ENCODE results near the gene TYROBP.

Gene TYROBP

GRCh38 chr19:35863018-35863417 lies 45.1 kb downstream of the TYROBP start:
- ATAC-seq (ENCODE audit: insufficient read depth, low read depth): no peak
- no peak for DNase-seq
- Histone ChIP-seq H3K9me3 (ENCODE audit: insufficient read depth, low read length, severe bottlenecking) (no peaks in the 10 kb centered on the region), H4K20me1 (ENCODE audit: insufficient read depth, low read length) (no peaks in the 10 kb centered on the region), H2AFZ (ENCODE audit: low read depth, low read length) (no peak overlapping the region), H3K4me2 (ENCODE audit: insufficient read depth, low read length) (no peak overlapping the region), H3K79me2 (ENCODE audit: insufficient read depth, low read length) (no peaks in the 10 kb centered on the region), H3K4me1 (ENCODE audit: insufficient read depth, low read length) (peaks cover 2% of the 10 kb centered on the region), H3K36me3 (ENCODE audit: insufficient read depth, low read length) (no peaks in the 10 kb centered on the region), H3K9ac (ENCODE audit: low read depth, low read length) (no peak overlapping the region), H3K27ac (ENCODE audit: low read length) (no peak overlapping the region), H3K27me3 (ENCODE audit: insufficient read depth, low read length, poor library complexity) (peaks cover 5% of the 10 kb centered on the region), H3K4me3 (ENCODE audit: low read depth in 1 of 2, low read length in 2 of 2) (no peak overlapping the region)
- no peak for TF ChIP-seq EZH2 (IDR thresholded peaks at IDR 0.05; ENCODE audit: borderline replicate concordance, low read depth, low read length, severe bottlenecking)
- TF ChIP-seq, protein P1, sequence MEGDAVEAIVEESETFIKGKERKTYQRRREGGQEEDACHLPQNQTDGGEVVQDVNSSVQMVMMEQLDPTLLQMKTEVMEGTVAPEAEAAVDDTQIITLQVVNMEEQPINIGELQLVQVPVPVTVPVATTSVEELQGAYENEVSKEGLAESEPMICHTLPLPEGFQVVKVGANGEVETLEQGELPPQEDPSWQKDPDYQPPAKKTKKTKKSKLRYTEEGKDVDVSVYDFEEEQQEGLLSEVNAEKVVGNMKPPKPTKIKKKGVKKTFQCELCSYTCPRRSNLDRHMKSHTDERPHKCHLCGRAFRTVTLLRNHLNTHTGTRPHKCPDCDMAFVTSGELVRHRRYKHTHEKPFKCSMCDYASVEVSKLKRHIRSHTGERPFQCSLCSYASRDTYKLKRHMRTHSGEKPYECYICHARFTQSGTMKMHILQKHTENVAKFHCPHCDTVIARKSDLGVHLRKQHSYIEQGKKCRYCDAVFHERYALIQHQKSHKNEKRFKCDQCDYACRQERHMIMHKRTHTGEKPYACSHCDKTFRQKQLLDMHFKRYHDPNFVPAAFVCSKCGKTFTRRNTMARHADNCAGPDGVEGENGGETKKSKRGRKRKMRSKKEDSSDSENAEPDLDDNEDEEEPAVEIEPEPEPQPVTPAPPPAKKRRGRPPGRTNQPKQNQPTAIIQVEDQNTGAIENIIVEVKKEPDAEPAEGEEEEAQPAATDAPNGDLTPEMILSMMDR (IDR thresholded peaks at IDR 0.05; ENCODE audit: borderline replicate concordance, extremely low read depth, low read length, poor library complexity, severe bottlenecking): no peak

- no peak overlapping the region for H3K27ac ChIP-seq (ENCODE audit: low read length)
- H3K4me2 ChIP-seq (ENCODE audit: insufficient read depth, low read length): no peak overlapping the region
- TF ChIP-seq, protein P1 (IDR thresholded peaks at IDR 0.05; ENCODE audit: borderline replicate concordance, extremely low read depth, low read length, poor library complexity, severe bottlenecking): no peak
- TF ChIP-seq EZH2 (IDR thresholded peaks at IDR 0.05; ENCODE audit: borderline replicate concordance, low read depth, low read length, severe bottlenecking): no peak
- no peaks in the 10 kb centered on the region for H4K20me1 ChIP-seq (ENCODE audit: insufficient read depth, low read length)
- H3K9me3 ChIP-seq (ENCODE audit: insufficient read depth, low read length, severe bottlenecking): no peaks in the 10 kb centered on the region
- no peak overlapping the region for H2AFZ ChIP-seq (ENCODE audit: low read depth, low read length)
- H3K9ac ChIP-seq (ENCODE audit: low read depth, low read length): no peak overlapping the region
- ATAC-seq (ENCODE audit: insufficient read depth, low read depth) (no peak), DNase-seq (no peak)
- H3K27me3 ChIP-seq (ENCODE audit: insufficient read depth, low read length, poor library complexity): peaks cover under 1% of the 10 kb centered on the region
- H3K4me3 ChIP-seq (ENCODE audit: low read depth in 1 of 2, low read length in 2 of 2): no peak overlapping the region
- H3K4me1 ChIP-seq (ENCODE audit: insufficient read depth, low read length): peaks cover 1% of the 10 kb centered on the region
- H3K36me3 ChIP-seq (ENCODE audit: insufficient read depth, low read length): no peaks in the 10 kb centered on the region
- no peaks in the 10 kb centered on the region for H3K79me2 ChIP-seq (ENCODE audit: insufficient read depth, low read length)
Observed at GRCh38 chr19:35862528-35862927, 45.6 kb downstream of the TYROBP start.

GRCh38 chr19:35861640-35862160 lies 46.4 kb downstream of the TYROBP start:
- no peak overlapping the region for H3K4me2 ChIP-seq (ENCODE audit: insufficient read depth, low read length)
- no peaks in the 10 kb centered on the region for H3K27me3 ChIP-seq (ENCODE audit: insufficient read depth, low read length, poor library complexity)
- H4K20me1 ChIP-seq (ENCODE audit: insufficient read depth, low read length): no peaks in the 10 kb centered on the region
- H3K79me2 ChIP-seq (ENCODE audit: insufficient read depth, low read length): no peaks in the 10 kb centered on the region
- H3K27ac ChIP-seq (ENCODE audit: low read length): no peak overlapping the region
- H3K9ac ChIP-seq (ENCODE audit: low read depth, low read length): no peak overlapping the region
- H3K36me3 ChIP-seq (ENCODE audit: insufficient read depth, low read length): no peaks in the 10 kb centered on the region
- no peaks in the 10 kb centered on the region for H3K9me3 ChIP-seq (ENCODE audit: insufficient read depth, low read length, severe bottlenecking)
- ATAC-seq (ENCODE audit: insufficient read depth, low read depth) (no peak), DNase-seq (no peak)
- H2AFZ ChIP-seq (ENCODE audit: low read depth, low read length): no peak overlapping the region
- H3K4me3 ChIP-seq (ENCODE audit: low read depth in 1 of 2, low read length in 2 of 2): no peak overlapping the region
- TF ChIP-seq EZH2 (IDR thresholded peaks at IDR 0.05; ENCODE audit: borderline replicate concordance, low read depth, low read length, severe bottlenecking): no peak
- TF ChIP-seq, protein P1 (IDR thresholded peaks at IDR 0.05; ENCODE audit: borderline replicate concordance, extremely low read depth, low read length, poor library complexity, severe bottlenecking): no peak
- H3K4me1 ChIP-seq (ENCODE audit: insufficient read depth, low read length): peaks cover 9% of the 10 kb centered on the region
